ENCODE data around the gene FBXO11.

DNA sequence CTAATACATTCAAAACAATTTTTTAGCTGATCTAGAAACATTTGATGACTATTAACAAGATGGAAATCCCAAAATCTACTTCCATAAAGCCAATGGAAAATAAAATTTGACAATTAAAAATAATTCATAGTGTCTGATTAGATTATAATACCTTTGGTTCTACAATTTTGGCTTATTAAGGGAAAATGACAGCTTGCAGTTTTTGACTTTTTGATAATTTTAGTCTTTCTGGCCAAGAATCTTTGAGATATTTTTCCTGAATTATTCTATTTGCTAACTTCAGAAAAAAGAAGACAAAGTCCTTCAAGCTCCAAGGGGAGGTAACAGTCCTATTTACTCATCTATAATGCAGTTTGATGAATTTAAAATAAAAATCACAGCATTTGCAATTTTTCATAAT lies 83.8 kb downstream of the FBXO11 start:
- TF ChIP-seq CTCF (IDR thresholded peaks at IDR 0.05) (no peak), POLR2A (IDR thresholded peaks at IDR 0.05) (no peak)

All from adrenal gland (tissue), 5 donors.